ENCODE measurements around the gene LBX2. TPM values are rescaled to one million over a fixed set of nuclear protein-coding genes. Genes with fewer than 3 reads are reported as not detected.

Gene LBX2
- total and polyA plus RNA-seq, 12 donors, result 0.17 to 1.5 (median 0.44) TPM; not detected in 2

DNA sequence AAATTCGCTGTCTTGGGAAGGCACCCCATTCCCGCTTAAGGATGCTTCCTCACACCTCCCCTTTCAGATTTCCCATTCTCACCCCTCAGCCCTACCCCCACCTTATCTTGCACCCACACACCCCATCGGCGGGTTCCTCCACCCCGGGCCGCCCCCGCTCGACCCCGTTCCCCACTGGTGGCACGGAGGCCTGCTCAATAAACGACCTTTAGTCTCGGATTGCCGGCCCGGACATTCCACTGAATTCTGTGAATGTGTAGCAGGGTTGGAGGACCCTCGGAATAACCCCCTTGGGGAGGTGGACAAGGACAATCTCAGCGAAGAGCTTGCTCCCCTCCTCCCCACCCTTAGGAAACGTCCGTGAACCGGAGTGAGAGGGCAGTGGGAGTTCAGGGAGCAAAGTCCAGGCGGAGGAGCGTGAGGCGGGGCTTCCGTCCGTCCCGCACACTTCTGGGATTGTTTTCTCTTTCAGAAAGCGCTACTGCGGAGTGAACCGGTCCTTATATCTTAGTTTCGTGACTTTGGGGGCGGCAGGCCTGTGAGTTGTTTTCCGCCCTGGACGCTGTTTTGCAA is 2.8 kb upstream of the LBX2 start:
- intact Hi-C loops (cut with DNase I), result loop anchor here in 4 of 10 donors (2.0 to 5.0 kb wide), 2 partner anchors 27 to 85 kb away; partner anchors contain the start of genes AUP1 (in 1 of the 4) and HTRA2 (in 1 of the 4)

GRCh38 chr2:74501335-74502071 is 2.1 kb upstream of the LBX2 start:
- Histone ChIP-seq H3K27ac (no peak overlapping the region), H3K9me3 (no peaks in the 10 kb centered on the region), H3K27me3 (peaks cover 9 to 74% (median 67%) of the 10 kb centered on the region in 7 donors), H3K4me3 (peak overlapping the region in 2 of 10 donors; percentile 68 to 85), H3K4me1 (peaks cover 19 to 77% (median 63%) of the 10 kb centered on the region in 9 donors), H3K36me3 (peaks cover 0 to 20% (median 3%) of the 10 kb centered on the region in 9 donors)
- ATAC-seq (no peak), DNase-seq (no peak)
- 64 to 74% methylated on average over 18 of the region's 18 CpGs for WGBS, 2 donors
- no peak for TF ChIP-seq CTCF (IDR thresholded peaks at IDR 0.05)
- intact Hi-C loops (cut with DNase I), result loop anchor here in 4 of 10 donors (2.0 to 5.0 kb wide), 2 partner anchors 27 to 86 kb away; partner anchors contain the start of genes AUP1 (in 1 of the 4) and HTRA2 (in 1 of the 4)

More for the DNA sequence above, 2.8 kb upstream of the LBX2 start:
- peaks cover 9 to 67% (median 60%) of the 10 kb centered on the region in 7 donors for H3K27me3 ChIP-seq
- no peak for TF ChIP-seq CTCF (IDR thresholded peaks at IDR 0.05)
- ATAC-seq, result peak in 2 of 8 donors; percentile 20 to 27
- H3K4me3 ChIP-seq, result peak overlapping the region; percentile 42 to 85 (median 67)
- peak overlapping the region in 9 of 10 donors; percentile 84 to 92 (median 87) for H3K27ac ChIP-seq
- no peak for DNase-seq
- H3K4me1 ChIP-seq, result peaks cover 19 to 82% (median 65%) of the 10 kb centered on the region in 9 donors
- peaks cover 0 to 20% (median 3%) of the 10 kb centered on the region in 9 donors for H3K36me3 ChIP-seq
- 9 to 12% methylated on average over 32 of the region's 32 CpGs for WGBS, 2 donors
- H3K9me3 ChIP-seq, result no peaks in the 10 kb centered on the region

DNA sequence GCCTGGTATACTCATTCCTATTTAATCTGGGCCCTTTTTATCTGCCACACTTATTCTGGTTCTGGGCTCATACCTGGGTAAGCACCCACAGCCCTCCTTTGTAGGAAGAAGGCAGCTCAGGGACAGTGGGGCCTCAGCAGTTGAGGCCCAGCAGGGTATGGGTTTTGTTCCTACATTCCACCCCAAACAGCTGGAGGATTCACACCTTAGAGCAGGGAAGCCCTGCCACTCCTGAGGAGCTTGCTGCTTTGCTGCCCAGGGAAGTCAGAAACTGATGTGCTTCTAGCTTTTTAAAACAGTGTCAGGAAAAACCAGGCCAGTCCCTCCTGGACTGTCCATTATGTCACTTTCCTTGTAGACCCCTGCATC is 1.2 kb upstream of the LBX2 start:
- TF ChIP-seq CTCF (IDR thresholded peaks at IDR 0.05), result no peak
- DNase-seq (no peak), ATAC-seq (no peak)
- intact Hi-C loops (cut with DNase I), result loop anchor here in 3 of 10 donors (5.0 kb wide), 1 partner anchor 87 kb away; no protein-coding TSS in a partner anchor
- Histone ChIP-seq H3K4me3 (no peak overlapping the region), H3K27ac (no peak overlapping the region), H3K4me1 (peaks cover 11 to 68% (median 53%) of the 10 kb centered on the region in 9 donors), H3K27me3 (peaks cover 9 to 74% (median 66%) of the 10 kb centered on the region in 7 donors), H3K36me3 (peaks cover 0 to 13% (median under 1%) of the 10 kb centered on the region in 9 donors), H3K9me3 (no peaks in the 10 kb centered on the region)

GRCh38 chr2:74499940-74500577 is 656 bp upstream of the LBX2 start:
- DNase-seq (no peak), ATAC-seq (no peak)
- no peak overlapping the region for H3K27ac ChIP-seq
- peaks cover 0 to 8% (median 0%) of the 10 kb centered on the region in 9 donors for H3K36me3 ChIP-seq
- intact Hi-C loops (cut with DNase I), result loop anchor here in 3 of 10 donors (5.0 kb wide), 1 partner anchor 87 kb away; no protein-coding TSS in a partner anchor
- H3K4me3 ChIP-seq, result peak overlapping the region in 3 of 10 donors; percentile 34 to 42 (median 40)
- H3K9me3 ChIP-seq, result no peaks in the 10 kb centered on the region
- peaks cover 11 to 63% (median 48%) of the 10 kb centered on the region in 9 donors for H3K4me1 ChIP-seq
- WGBS, 2 donors, result 36 to 42% methylated on average over 15 of the region's 15 CpGs
- no peak for TF ChIP-seq CTCF (IDR thresholded peaks at IDR 0.05)
- H3K27me3 ChIP-seq, result peaks cover 9 to 74% (median 66%) of the 10 kb centered on the region in 7 donors
